ENCODE data around the gene SLC16A5. TPM values are rescaled to one million over a fixed set of nuclear protein-coding genes. Genes with fewer than 3 reads are reported as not detected.

The SLC16A5 gene
- total RNA-seq, 1 experiment from 2014 or later: 1.2 TPM

- Histone ChIP-seq H2AFZ (ENCODE audit: low read length) (no peak overlapping the region), H3K36me3 (ENCODE audit: low read depth, low read length) (peaks cover 21% of the 10 kb centered on the region), H3K4me2 (ENCODE audit: low read length) (peak overlapping the region; percentile 95), H3K9me3 (ENCODE audit: low read length) (no peaks in the 10 kb centered on the region), H3K79me2 (ENCODE audit: low read length) (peaks cover 81% of the 10 kb centered on the region), H4K20me1 (ENCODE audit: low read length) (peaks cover 57% of the 10 kb centered on the region), H3K4me3 (ENCODE audit: low read length) (peak overlapping the region; percentile 82), H3K27ac (ENCODE audit: low read length) (peak overlapping the region; percentile 36), H3F3A (ENCODE audit: low read length, unreplicated experiment) (no peaks in the 10 kb centered on the region), H3K4me1 (ENCODE audit: insufficient read depth, low read length) (peaks cover 30% of the 10 kb centered on the region), H3K9ac (ENCODE audit: low read length) (peak overlapping the region; percentile 87), H3K27me3 (ENCODE audit: low read length) (no peaks in the 10 kb centered on the region), H3K9me2 (replicated peaks; ENCODE audit: low read length) (no peaks in the 10 kb centered on the region)
- CTCF ChIA-PET: no interaction called here
- intact Hi-C loops (cut with micrococcal nuclease): no loop called here
- TF ChIP-seq, protein P1, sequence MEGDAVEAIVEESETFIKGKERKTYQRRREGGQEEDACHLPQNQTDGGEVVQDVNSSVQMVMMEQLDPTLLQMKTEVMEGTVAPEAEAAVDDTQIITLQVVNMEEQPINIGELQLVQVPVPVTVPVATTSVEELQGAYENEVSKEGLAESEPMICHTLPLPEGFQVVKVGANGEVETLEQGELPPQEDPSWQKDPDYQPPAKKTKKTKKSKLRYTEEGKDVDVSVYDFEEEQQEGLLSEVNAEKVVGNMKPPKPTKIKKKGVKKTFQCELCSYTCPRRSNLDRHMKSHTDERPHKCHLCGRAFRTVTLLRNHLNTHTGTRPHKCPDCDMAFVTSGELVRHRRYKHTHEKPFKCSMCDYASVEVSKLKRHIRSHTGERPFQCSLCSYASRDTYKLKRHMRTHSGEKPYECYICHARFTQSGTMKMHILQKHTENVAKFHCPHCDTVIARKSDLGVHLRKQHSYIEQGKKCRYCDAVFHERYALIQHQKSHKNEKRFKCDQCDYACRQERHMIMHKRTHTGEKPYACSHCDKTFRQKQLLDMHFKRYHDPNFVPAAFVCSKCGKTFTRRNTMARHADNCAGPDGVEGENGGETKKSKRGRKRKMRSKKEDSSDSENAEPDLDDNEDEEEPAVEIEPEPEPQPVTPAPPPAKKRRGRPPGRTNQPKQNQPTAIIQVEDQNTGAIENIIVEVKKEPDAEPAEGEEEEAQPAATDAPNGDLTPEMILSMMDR (conservative IDR thresholded peaks at IDR 0.05; ENCODE audit: low read depth, low read length): no peak
- TF ChIP-seq EZH2phosphoT487 (IDR thresholded peaks at IDR 0.05; ENCODE audit: borderline replicate concordance, low read length) (no peak), EZH2 (IDR thresholded peaks at IDR 0.05; ENCODE audit: low read length, unreplicated experiment) (no peak)
- no TSS peak for BruUV-seq (replicated peaks)
- POLR2A ChIA-PET (ENCODE audit: unreplicated experiment): interaction anchor here (0.8 kb wide), 1 partner anchor 140 kb away, joined by 5 read pairs; no protein-coding TSS in a partner anchor
- DNase-seq (peak; percentile 19), ATAC-seq (no peak)
Measured at GRCh38 chr17:75152523-75152921, 64.8 kb downstream of the SLC16A5 start.

- H2AFZ ChIP-seq (ENCODE audit: low read length): no peak overlapping the region
- peak; percentile 44 for ATAC-seq
- TF ChIP-seq, protein P1 (conservative IDR thresholded peaks at IDR 0.05; ENCODE audit: low read depth, low read length): no peak
- no peak for TF ChIP-seq EZH2 (IDR thresholded peaks at IDR 0.05; ENCODE audit: low read length, unreplicated experiment)
- no peak for TF ChIP-seq EZH2phosphoT487 (IDR thresholded peaks at IDR 0.05; ENCODE audit: borderline replicate concordance, low read length)
- H3F3A ChIP-seq (ENCODE audit: low read length, unreplicated experiment): peaks cover under 1% of the 10 kb centered on the region
- no peaks in the 10 kb centered on the region for H3K9me3 ChIP-seq (ENCODE audit: low read length)
- H3K79me2 ChIP-seq (ENCODE audit: low read length): peaks cover 77% of the 10 kb centered on the region
- no peaks in the 10 kb centered on the region for H3K9me2 ChIP-seq (replicated peaks; ENCODE audit: low read length)
- peak overlapping the region; percentile 87 for H3K9ac ChIP-seq (ENCODE audit: low read length)
- BruUV-seq (replicated peaks): TSS peak; percentile 55
- H4K20me1 ChIP-seq (ENCODE audit: low read length): peaks cover 53% of the 10 kb centered on the region
- peaks cover 36% of the 10 kb centered on the region for H3K4me1 ChIP-seq (ENCODE audit: insufficient read depth, low read length)
- H3K36me3 ChIP-seq (ENCODE audit: low read depth, low read length): peaks cover 15% of the 10 kb centered on the region
- CTCF ChIA-PET: no interaction called here
- no peaks in the 10 kb centered on the region for H3K27me3 ChIP-seq (ENCODE audit: low read length)
- POLR2A ChIA-PET (ENCODE audit: unreplicated experiment): interaction anchor here (0.8 kb wide), 1 partner anchor 140 kb away, joined by 5 read pairs; no protein-coding TSS in a partner anchor
- H3K4me2 ChIP-seq (ENCODE audit: low read length): peak overlapping the region; percentile 95
- intact Hi-C loops (cut with micrococcal nuclease): no loop called here
- H3K27ac ChIP-seq (ENCODE audit: low read length): peak overlapping the region; percentile 36
- peak; percentile 69 for DNase-seq
- H3K4me3 ChIP-seq (ENCODE audit: low read length): peak overlapping the region; percentile 82
Measured at GRCh38 chr17:75152922-75153779, 65.4 kb downstream of the SLC16A5 start.
